HK-2 (cell line): ENCODE measurements around the gene UGT1A4.

Experiments used
- DNase-seq: peaks from one replicate; pipeline ENCODE4 v3.0.0-alpha.2; 2018; ENCODE audit not compliant: unreplicated experiment

The UGT1A4 gene

GRCh38 chr2:233718552-233718951, at the start of gene UGT1A4:
UGT1A4 (plus strand) TSS chr2:233718736; CDS start chr2:233718821, 85 bp downstream.
- no peak for DNase-seq

- no peak for DNase-seq
These were observed 47.0 kb upstream of the UGT1A4 start, which contains the start of gene UGT1A9 for GRCh38 chr2:233671290-233672161. UGT1A9 (plus strand) TSS chr2:233671898; CDS start chr2:233671935, 37 bp downstream.

- no peak for DNase-seq
These were observed 45.6 kb upstream of the UGT1A4 start for GRCh38 chr2:233672886-233673285.

GRCh38 chr2:233673896-233674295, 44.6 kb upstream of the UGT1A4 start:
- no peak for DNase-seq

- no peak for DNase-seq
These were observed 44.2 kb upstream of the UGT1A4 start for GRCh38 chr2:233674314-233674713.

GRCh38 chr2:233674995-233675394, 43.5 kb upstream of the UGT1A4 start:
- no peak for DNase-seq

GRCh38 chr2:233676046-233676445, 42.5 kb upstream of the UGT1A4 start:
- DNase-seq, result no peak

GRCh38 chr2:233679196-233679595, 39.3 kb upstream of the UGT1A4 start:
- no peak for DNase-seq

GRCh38 chr2:233680361-233681045, 38.0 kb upstream of the UGT1A4 start:
- no peak for DNase-seq

GRCh38 chr2:233681521-233682099, 36.9 kb upstream of the UGT1A4 start, which contains the start of gene UGT1A7:
UGT1A7 (plus strand) TSS chr2:233681901; CDS start chr2:233681938, 37 bp downstream.
- no peak for DNase-seq

GRCh38 chr2:233684640-233685039, 33.9 kb upstream of the UGT1A4 start:
- DNase-seq, result no peak

- no peak for DNase-seq
These were observed 31.6 kb upstream of the UGT1A4 start for GRCh38 chr2:233686928-233687327.

- no peak for DNase-seq
These were observed 30.2 kb upstream of the UGT1A4 start for GRCh38 chr2:233688341-233688740.

GRCh38 chr2:233689031-233689430, 29.5 kb upstream of the UGT1A4 start:
- DNase-seq, result no peak

GRCh38 chr2:233689501-233689900, 29.0 kb upstream of the UGT1A4 start:
- no peak for DNase-seq

GRCh38 chr2:233690444-233690843, 28.1 kb upstream of the UGT1A4 start:
- no peak for DNase-seq

- no peak for DNase-seq
These were observed 26.8 kb upstream of the UGT1A4 start for GRCh38 chr2:233691443-233692433.

- no peak for DNase-seq
These were observed 25.9 kb upstream of the UGT1A4 start, which contains the start of gene UGT1A6 for GRCh38 chr2:233692648-233693047. UGT1A6 (plus strand) TSS chr2:233692890; CDS start chr2:233693005, 115 bp downstream.

- DNase-seq, result no peak
These were observed 24.6 kb upstream of the UGT1A4 start for GRCh38 chr2:233693963-233694362.

GRCh38 chr2:233698740-233699139, 19.8 kb upstream of the UGT1A4 start:
- DNase-seq, result no peak

- DNase-seq, result no peak
These were observed 19.0 kb upstream of the UGT1A4 start for GRCh38 chr2:233699424-233700027.
